ENCODE data around the gene MEIOB. TPM values are rescaled to one million over a fixed set of nuclear protein-coding genes. Genes with fewer than 3 reads are reported as not detected.

The MEIOB gene
- total RNA-seq, 1 experiment from 2014 or later = 1.3 TPM

DNA sequence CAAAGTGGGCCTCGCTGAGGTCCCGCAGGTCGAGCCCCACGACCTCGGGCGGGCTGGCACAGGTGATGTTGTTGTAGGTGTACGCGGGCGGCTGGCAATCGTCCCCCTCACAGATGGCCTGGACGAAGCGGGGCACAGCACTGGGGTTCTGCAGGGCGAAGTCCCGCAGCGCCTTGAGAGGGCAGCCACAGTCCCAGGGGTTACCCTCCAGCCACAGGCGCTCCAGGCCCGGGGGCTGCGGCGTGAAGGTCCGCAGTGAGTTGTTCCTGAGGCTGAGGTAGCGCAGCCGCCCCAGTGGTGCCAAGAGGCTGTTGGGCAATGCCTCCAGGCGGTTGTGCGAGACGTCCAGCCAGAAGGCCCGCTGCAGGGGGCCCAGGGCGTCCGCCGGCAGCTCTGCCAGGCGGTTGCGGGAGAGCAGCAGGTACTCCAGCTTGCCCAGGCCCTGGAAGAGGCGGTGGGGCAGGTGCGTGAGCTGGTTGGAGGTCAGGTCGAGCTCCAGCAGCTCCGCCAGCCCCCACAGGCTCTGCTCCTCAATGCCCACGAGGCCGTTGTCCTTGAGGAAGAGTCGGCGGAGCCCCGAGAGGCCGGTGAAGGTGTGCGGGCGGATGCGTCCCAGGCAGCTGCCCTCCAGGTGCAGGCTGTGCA is 81.2 kb downstream of the MEIOB start:
- no peaks in the 10 kb centered on the region for H3K4me1 ChIP-seq (ENCODE audit: insufficient read depth, low read length)
- no peak overlapping the region for H3K56ac ChIP-seq (ENCODE audit: insufficient read length, low read depth, low read length)
- H2BK20ac ChIP-seq (ENCODE audit: low read depth, low read length, poor library complexity, severe bottlenecking) = no peak overlapping the region
- no peak overlapping the region for H2BK5ac ChIP-seq (ENCODE audit: insufficient read length, low read length)
- no peak for DNase-seq
- H3K23ac ChIP-seq (ENCODE audit: insufficient read length, low read depth, low read length) = no peak overlapping the region
- H2BK120ac ChIP-seq (ENCODE audit: low read depth, low read length, poor library complexity, severe bottlenecking) = no peak overlapping the region
- H3K27ac ChIP-seq (ENCODE audit: insufficient read length, low read depth, low read length) = no peak overlapping the region
- H2BK15ac ChIP-seq (ENCODE audit: low read depth, low read length) = no peak overlapping the region
- H2AK5ac ChIP-seq (ENCODE audit: insufficient read length, low read length) = no peak overlapping the region
- H3K23me2 ChIP-seq (ENCODE audit: insufficient read length, low read depth, low read length, poor library complexity, severe bottlenecking) = no peaks in the 10 kb centered on the region
- no peak overlapping the region for H4K8ac ChIP-seq (replicated peaks; ENCODE audit: insufficient read length, low read depth, low read length)
- H3K14ac ChIP-seq (ENCODE audit: insufficient read depth, low read length) = no peak overlapping the region
- no peak overlapping the region for H2AFZ ChIP-seq (ENCODE audit: low read length)
- H3K18ac ChIP-seq (ENCODE audit: insufficient read length, low read depth, low read length) = no peak overlapping the region
- H3K9ac ChIP-seq (ENCODE audit: extremely low read depth, insufficient read length, low read length) = no peak overlapping the region
- no peak overlapping the region for H2BK12ac ChIP-seq (ENCODE audit: insufficient read length, low read depth, low read length)
- H3K4ac ChIP-seq (ENCODE audit: low read depth, low read length) = no peak overlapping the region
- Mint-ChIP-seq H3K27me3 (ENCODE audit: low read depth) (no peaks in the 10 kb centered on the region), H3K27ac (no peak overlapping the region), H3K4me1 (no peaks in the 10 kb centered on the region), H3K4me3 (no peak overlapping the region), H3K36me3 (ENCODE audit: insufficient read depth in 1 of 3, low read depth in 3 of 3) (peaks cover 4 to 13% (median 6%) of the 10 kb centered on the region in 3 experiments), H3K9me3 (no peaks in the 10 kb centered on the region)
- no peaks in the 10 kb centered on the region for H3K9me3 ChIP-seq (ENCODE audit: control insufficient read depth, low read depth, low read length)
- H4K5ac ChIP-seq (ENCODE audit: insufficient read length, low read depth, low read length) = no peak overlapping the region
- H4K20me1 ChIP-seq (ENCODE audit: control insufficient read depth, insufficient read depth, insufficient read length) = no peaks in the 10 kb centered on the region
- TF ChIP-seq, protein P1, sequence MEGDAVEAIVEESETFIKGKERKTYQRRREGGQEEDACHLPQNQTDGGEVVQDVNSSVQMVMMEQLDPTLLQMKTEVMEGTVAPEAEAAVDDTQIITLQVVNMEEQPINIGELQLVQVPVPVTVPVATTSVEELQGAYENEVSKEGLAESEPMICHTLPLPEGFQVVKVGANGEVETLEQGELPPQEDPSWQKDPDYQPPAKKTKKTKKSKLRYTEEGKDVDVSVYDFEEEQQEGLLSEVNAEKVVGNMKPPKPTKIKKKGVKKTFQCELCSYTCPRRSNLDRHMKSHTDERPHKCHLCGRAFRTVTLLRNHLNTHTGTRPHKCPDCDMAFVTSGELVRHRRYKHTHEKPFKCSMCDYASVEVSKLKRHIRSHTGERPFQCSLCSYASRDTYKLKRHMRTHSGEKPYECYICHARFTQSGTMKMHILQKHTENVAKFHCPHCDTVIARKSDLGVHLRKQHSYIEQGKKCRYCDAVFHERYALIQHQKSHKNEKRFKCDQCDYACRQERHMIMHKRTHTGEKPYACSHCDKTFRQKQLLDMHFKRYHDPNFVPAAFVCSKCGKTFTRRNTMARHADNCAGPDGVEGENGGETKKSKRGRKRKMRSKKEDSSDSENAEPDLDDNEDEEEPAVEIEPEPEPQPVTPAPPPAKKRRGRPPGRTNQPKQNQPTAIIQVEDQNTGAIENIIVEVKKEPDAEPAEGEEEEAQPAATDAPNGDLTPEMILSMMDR (conservative IDR thresholded peaks at IDR 0.05) = no peak
- WGBS (ENCODE audit: extremely low coverage, insufficient read length, low lambda C conversion rate) = no CpG with 5 or more reads among the region's 44 CpGs
- H3K79me2 ChIP-seq (ENCODE audit: insufficient read depth, low read length) = peaks cover 2% of the 10 kb centered on the region; the same call in 1 of the 2 replicates
- H3K27me3 ChIP-seq (ENCODE audit: insufficient read depth, low read length) = no peaks in the 10 kb centered on the region
- H4K91ac ChIP-seq (ENCODE audit: insufficient read length, low read depth, low read length) = no peak overlapping the region
- H3T11ph ChIP-seq (ENCODE audit: low read length) = no peak overlapping the region
- H3K79me1 ChIP-seq (ENCODE audit: insufficient read depth, low read depth, low read length, poor library complexity, severe bottlenecking) = no peaks in the 10 kb centered on the region
- H3K4me2 ChIP-seq (ENCODE audit: insufficient read depth, insufficient read length, low read length) = no peak overlapping the region

All from H9 (cell line).